GM10847 (cell line): ENCODE data around the gene SYNGAP1.

Source experiments
- POLR2A ChIP-seq: IDR thresholded peaks from 2 replicates; pipeline ENCODE4 v1.6.1; 2011; ENCODE audit not compliant: insufficient read length; ENCODE audit errors: extremely low read depth

The SYNGAP1 gene

GRCh38 chr6:33441457-33441856, 21.6 kb downstream of the SYNGAP1 start:
- TF ChIP-seq POLR2A, result no peak

GRCh38 chr6:33442283-33442682, 22.4 kb downstream of the SYNGAP1 start:
- TF ChIP-seq POLR2A, result no peak

DNA sequence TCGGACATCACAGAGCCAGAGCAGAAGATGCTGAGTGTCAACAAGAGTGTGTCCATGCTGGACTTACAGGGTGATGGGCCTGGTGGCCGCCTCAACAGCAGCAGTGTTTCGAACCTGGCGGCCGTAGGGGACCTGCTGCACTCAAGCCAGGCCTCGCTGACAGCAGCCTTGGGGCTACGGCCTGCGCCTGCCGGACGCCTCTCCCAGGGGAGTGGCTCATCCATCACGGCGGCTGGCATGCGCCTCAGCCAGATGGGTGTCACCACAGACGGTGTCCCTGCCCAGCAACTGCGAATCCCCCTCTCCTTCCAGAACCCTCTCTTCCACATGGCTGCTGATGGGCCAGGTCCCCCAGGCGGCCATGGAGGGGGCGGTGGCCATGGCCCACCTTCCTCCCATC, 23.2 kb downstream of the SYNGAP1 start:
- TF ChIP-seq POLR2A, result no peak

DNA sequence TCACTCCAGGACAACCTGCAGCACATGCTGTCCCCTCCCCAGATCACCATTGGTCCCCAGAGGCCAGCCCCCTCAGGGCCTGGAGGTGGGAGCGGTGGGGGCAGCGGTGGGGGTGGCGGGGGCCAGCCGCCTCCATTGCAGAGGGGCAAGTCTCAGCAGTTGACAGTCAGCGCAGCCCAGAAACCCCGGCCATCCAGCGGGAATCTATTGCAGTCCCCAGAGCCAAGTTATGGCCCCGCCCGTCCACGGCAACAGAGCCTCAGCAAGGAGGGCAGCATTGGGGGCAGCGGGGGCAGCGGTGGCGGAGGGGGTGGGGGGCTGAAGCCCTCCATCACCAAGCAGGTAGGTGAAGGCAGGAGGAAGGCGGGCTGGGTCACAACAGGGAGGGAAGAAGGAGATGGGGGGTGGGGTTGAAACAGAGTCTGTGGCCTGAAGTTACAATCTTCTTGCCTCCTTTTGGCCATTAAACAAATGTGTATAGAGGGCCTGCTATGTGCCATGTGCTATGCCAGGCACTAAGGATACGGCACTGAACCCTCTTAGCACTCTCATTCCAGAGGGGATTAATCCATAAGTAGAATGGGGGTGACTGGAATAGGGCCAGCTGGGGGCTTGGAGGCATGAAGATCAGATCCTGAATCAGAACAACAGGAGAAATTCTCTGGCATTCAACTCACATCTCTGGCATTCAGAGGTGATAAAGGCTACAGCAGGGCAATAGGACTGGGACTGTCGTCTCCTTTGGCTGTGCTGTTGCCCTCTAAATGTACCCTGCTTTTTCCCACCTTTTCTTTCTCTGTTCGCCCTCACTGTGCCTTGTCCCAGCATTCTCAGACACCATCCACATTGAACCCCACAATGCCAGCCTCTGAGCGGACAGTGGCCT, 24.0 kb downstream of the SYNGAP1 start:
- TF ChIP-seq POLR2A, result no peak

DNA sequence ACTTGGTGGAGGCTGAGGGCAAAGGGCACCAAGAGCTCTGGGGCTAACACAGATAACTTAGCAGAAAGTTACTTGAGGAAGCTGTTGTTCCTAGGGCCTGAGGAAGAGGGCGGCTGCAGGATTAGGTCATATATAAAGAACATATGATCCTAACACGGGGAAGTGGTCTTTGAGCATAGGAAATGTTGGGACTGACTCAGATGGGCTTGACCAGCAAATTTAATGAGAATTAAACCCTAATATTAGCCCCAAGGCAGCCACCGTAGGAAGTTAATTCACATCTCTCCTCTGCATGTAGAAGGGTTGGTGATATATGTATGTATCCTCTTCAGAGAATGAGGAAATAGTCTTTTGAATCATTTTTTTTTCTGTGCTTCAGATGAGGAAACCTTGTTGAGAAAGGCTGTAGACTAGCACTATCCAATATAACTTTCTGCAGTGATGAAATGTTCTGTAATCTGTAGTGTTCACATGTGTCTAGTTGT, 25.3 kb downstream of the SYNGAP1 start:
- no peak for TF ChIP-seq POLR2A

- TF ChIP-seq POLR2A, result no peak
Measured at GRCh38 chr6:33446356-33446755, 26.5 kb downstream of the SYNGAP1 start.

GRCh38 chr6:33450434-33450833, 30.6 kb downstream of the SYNGAP1 start:
- no peak for TF ChIP-seq POLR2A

- TF ChIP-seq POLR2A, result no peak
Measured at GRCh38 chr6:33451606-33452005, 31.7 kb downstream of the SYNGAP1 start.

DNA sequence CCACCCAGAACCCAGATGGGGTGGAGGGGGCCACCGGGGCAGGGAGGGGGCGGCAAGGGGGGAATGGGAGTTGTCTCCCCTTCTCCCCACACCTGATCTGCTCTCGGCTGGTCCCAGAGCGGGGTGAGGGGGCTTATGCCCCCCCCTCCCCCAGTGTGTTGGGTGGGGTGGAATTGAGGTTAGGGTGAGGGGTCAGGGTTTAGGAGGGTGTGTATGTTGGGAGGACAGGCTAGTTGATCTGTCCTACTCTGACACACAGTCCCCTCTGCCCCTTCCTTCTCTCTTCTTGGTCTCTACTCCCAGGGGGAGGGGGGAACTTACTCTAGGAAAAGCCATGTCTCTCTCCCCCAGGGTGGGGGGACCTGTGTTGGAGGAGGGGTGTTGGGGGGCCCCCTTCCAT, 32.6 kb downstream of the SYNGAP1 start:
- TF ChIP-seq POLR2A, result no peak

- TF ChIP-seq POLR2A, result no peak
Measured at GRCh38 chr6:33453393-33454008, 33.6 kb downstream of the SYNGAP1 start.

GRCh38 chr6:33454009-33454946, 34.4 kb downstream of the SYNGAP1 start, which contains the start of gene ZBTB9:
Gene ZBTB9, plus strand, starts transcription at chr6:33454576. Its CDS starts 525 bp downstream, at chr6:33455101.
- peak; percentile 85 for TF ChIP-seq POLR2A

DNA sequence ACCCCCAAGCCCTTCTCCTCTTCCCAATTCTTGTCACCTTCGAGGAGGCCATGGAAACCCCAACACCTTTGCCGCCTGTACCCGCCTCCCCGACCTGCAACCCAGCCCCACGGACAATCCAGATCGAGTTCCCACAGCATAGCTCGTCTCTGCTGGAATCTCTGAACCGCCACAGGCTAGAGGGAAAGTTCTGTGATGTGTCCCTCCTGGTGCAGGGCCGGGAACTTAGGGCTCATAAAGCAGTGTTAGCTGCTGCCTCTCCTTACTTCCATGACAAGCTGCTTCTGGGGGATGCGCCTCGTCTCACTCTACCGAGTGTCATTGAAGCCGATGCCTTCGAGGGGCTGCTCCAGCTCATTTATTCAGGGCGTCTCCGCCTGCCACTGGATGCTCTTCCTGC, 35.2 kb downstream of the SYNGAP1 start:
- no peak for TF ChIP-seq POLR2A

DNA sequence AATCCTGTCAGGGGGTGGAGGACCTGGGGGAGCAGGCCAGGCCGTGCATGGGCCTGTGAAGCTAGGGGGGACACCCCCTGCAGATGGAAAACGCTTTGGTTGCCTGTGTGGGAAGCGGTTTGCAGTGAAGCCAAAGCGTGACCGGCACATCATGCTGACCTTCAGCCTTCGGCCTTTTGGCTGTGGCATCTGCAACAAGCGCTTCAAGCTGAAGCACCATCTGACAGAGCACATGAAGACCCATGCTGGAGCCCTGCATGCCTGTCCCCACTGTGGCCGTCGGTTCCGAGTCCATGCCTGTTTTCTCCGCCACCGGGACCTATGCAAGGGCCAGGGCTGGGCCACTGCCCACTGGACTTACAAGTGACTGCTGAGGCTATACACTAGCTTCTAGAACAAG, 36.3 kb downstream of the SYNGAP1 start:
- no peak for TF ChIP-seq POLR2A

DNA sequence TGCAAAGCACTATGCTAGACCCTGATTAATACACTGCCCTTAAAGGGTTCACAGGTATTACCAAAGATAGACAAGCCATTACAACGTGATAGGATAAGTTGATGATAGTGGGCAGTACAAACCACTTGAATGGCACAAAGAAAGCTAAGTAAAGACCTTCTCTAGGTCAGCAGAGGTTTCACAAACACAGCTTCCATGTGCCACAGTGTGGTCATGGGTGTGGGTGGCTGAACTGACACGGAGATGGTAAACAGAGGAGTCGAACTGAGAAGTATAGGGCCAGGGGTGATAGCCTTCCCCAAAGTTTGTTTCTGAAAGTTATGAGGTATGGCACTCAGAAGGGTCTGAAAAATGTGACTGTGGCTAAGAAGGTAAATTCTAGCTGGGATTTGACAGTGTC, 38.8 kb downstream of the SYNGAP1 start:
- TF ChIP-seq POLR2A, result no peak

- TF ChIP-seq POLR2A, result no peak
Measured at GRCh38 chr6:33459226-33459625, 39.4 kb downstream of the SYNGAP1 start.
